Ishikawa (cell line): ENCODE results near the gene PRRX2.

Source experiments
- CEBPB ChIP-seq: IDR thresholded peaks from 2 replicates; pipeline ENCODE4 v1.6.1; 2012
- CREB1 ChIP-seq: IDR thresholded peaks from 2 replicates; pipeline ENCODE4 v1.6.1; 2012; ENCODE audit warnings: low read depth
- EGR1 ChIP-seq: IDR thresholded peaks from 2 replicates; pipeline ENCODE4 v1.6.1; 2012
- EP300 ChIP-seq: IDR thresholded peaks from 2 replicates; pipeline ENCODE4 v1.6.1; 2012; ENCODE audit warnings: borderline replicate concordance
- FOXM1 ChIP-seq: IDR thresholded peaks from 2 replicates; pipeline ENCODE4 v1.6.1; 2012; ENCODE audit warnings: low read depth, borderline replicate concordance
- NFIC ChIP-seq: IDR thresholded peaks from 2 replicates; pipeline ENCODE4 v1.6.1; 2012
- RAD21 ChIP-seq: IDR thresholded peaks from 2 replicates; pipeline ENCODE4 v1.6.1; 2012; ENCODE audit warnings: low read depth
- REST ChIP-seq: IDR thresholded peaks from 2 replicates; pipeline ENCODE4 v1.6.1; 2012; ENCODE audit warnings: low read depth, mild to moderate bottlenecking
- TAF1 ChIP-seq: IDR thresholded peaks from 2 replicates; pipeline ENCODE4 v1.6.1; 2012; ENCODE audit warnings: low read depth, mild to moderate bottlenecking
- TCF12 ChIP-seq: IDR thresholded peaks from 2 replicates; pipeline ENCODE4 v1.6.1; 2012; ENCODE audit warnings: low read depth
- TEAD4 ChIP-seq: IDR thresholded peaks from 2 replicates; pipeline ENCODE4 v1.6.1; 2012
- YY1 ChIP-seq: IDR thresholded peaks from 2 replicates; pipeline ENCODE4 v1.6.1; 2012; ENCODE audit warnings: low read depth
- ZBTB7A ChIP-seq: IDR thresholded peaks from 2 replicates; pipeline ENCODE4 v1.6.1; 2012; ENCODE audit warnings: low read depth
- TF ChIP-seq, protein P1 (sequence below): IDR thresholded peaks from 2 replicates; pipeline ENCODE4 v1.6.1; 2012

The PRRX2 gene

GRCh38 chr9:129679537-129679936 is 14.1 kb downstream of the PRRX2 start:
- TF ChIP-seq TAF1 (no peak), YY1 (no peak), CEBPB (no peak), ZBTB7A (no peak), TEAD4 (no peak), EGR1 (no peak), NFIC (no peak), CREB1 (no peak), EP300 (no peak), TCF12 (no peak), FOXM1 (no peak), RAD21 (no peak), REST (no peak)

DNA sequence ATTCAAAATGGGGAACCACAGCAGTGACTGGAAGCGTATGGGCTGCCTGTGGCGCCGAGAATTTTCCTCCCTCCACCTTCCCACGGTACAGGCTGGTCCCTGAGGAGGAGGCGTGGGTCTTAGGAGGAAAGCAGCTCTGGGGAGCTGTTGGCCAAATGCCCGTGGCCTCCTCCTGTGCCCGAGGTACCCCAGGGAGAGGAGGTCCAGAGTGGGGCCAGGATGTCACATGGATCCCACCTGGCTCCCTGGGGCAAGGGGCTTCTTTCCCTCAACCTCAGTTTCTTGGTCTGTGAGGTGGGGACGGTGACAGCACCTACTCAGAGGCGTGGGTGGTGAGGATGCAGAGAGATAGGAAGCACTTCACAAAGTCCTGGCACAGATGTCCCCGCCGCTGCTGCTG is 16.5 kb downstream of the PRRX2 start:
- TF ChIP-seq NFIC (no peak), TEAD4 (no peak), ZBTB7A (no peak), TAF1 (no peak), EGR1 (no peak), RAD21 (no peak), TCF12 (no peak)

DNA sequence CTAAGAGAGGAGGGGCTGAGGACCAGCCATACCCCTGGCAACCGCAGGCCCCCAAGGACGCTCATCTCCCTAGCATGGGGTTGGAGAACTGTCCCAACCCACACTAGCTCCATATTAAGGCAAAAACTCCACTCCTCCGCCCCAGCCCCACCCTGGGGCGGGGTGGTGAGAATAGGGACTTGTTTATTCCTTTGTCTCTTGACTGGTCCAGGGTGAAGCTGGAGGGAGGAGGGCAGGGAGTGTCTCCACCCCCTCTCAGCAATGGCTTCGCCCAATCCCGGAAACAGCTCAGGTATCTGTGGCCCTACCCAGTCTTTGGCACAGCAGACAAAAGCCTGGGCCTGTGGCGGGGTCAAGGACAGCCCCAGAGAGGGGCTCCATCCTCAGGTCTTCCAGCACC is 16.9 kb downstream of the PRRX2 start:
- TF ChIP-seq CEBPB (no peak), EP300 (no peak), ZBTB7A (0 out of 2 replicates have a peak, but pooled peaks have one; percentile 29), NFIC (no peak), TCF12 (no peak), REST (no peak), YY1 (0 out of 2 replicates have a peak, but pooled peaks have one; percentile 25)
- TF ChIP-seq, protein P1, sequence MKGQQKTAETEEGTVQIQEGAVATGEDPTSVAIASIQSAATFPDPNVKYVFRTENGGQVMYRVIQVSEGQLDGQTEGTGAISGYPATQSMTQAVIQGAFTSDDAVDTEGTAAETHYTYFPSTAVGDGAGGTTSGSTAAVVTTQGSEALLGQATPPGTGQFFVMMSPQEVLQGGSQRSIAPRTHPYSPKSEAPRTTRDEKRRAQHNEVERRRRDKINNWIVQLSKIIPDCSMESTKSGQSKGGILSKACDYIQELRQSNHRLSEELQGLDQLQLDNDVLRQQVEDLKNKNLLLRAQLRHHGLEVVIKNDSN: no peak

DNA sequence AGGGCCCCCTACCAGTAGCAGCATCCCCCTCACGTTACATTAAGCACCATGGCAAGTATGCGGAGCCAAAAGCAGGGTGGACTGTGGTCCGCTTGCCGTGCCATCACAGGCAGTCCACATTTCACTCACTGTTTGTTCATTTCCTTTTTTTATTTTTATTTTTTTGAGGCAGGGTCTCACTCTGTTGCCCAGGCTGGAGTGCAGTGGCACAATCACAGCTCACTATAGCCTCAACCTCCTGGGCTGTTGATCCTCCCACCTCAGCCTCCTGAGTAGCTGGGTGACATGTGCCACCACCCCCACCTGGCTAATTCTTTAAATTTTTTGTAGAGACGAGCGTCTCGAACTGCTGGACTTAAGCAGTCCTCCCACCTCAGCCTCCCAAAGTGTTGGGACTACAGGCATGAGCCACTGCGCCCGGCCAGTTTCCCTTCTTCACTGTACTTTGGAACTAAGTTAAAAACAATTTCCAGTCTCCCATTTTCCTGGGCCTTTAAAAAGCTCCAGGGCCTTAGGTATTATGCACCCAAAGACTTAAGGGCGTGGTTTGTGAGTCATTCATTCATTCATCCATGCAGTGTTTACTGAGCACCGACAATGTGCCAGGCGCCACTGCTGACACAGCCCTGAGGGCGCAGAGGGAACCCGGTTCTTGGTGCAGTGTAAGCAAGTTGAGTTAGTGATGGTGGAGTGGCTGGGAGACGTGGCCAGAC is 19.9 kb downstream of the PRRX2 start:
- no peak for TF ChIP-seq EGR1

DNA sequence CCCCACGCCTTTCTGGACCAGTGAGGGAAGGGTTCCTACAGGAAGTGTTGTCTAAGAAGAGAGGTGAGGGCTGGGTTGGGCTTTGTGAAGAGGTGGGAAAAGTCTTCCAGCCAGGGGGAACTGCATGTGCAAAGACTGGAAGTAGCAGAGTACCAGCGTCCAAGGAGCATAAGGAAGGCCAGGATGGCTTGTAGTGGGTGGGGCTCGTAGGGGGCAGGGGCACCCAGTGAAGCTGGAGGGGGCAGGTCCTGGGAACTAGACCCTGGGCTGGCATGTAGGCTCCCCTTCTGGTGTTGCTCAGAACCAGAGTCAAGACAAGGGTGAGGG is 20.4 kb downstream of the PRRX2 start:
- no peak for TF ChIP-seq FOXM1
- TF ChIP-seq TAF1: no peak
- TF ChIP-seq ZBTB7A: no peak
- no peak for TF ChIP-seq YY1
- no peak for TF ChIP-seq EP300
- no peak for TF ChIP-seq REST
- TF ChIP-seq TEAD4: no peak
- TF ChIP-seq TCF12: no peak
- TF ChIP-seq, protein P1: no peak
- no peak for TF ChIP-seq RAD21
- TF ChIP-seq CEBPB: no peak

GRCh38 chr9:129686736-129687135 is 21.3 kb downstream of the PRRX2 start:
- TF ChIP-seq, protein P1: no peak
- TF ChIP-seq CEBPB (no peak), CREB1 (no peak)
